Muscle of back (tissue), 11 donors: Measurements from ENCODE around the gene DGLUCY. TPM values are rescaled to one million over a fixed set of nuclear protein-coding genes. Genes with fewer than 3 reads are reported as not detected.
A peak's percentile ranks its signal among the peaks of the same experiment; 100 is the strongest.
"Not testable (repeated sequence)": the region's sequence is repeated elsewhere in the genome, so short reads cannot be mapped to it uniquely, and the experiment has no call there.

Experiments used
- DNase-seq, 3 donors: peaks; one replicate each; pipeline versions ENCODE4 v3.0.0 to v3.0.0-alpha.2; 2013
- polyA plus RNA-seq, 10 donors: library from polyadenylated mRNA; unstranded; fragments of 120-200 nt; gene quantifications; one replicate each; pipeline ENCODE4 v1.2.1, GENCODE V29; 2013; ENCODE audit not compliant: insufficient read length in 10 of 10

The DGLUCY gene
- polyA plus RNA-seq, 10 donors, result 22.1 to 33.5 (median 27.8) TPM

DNA sequence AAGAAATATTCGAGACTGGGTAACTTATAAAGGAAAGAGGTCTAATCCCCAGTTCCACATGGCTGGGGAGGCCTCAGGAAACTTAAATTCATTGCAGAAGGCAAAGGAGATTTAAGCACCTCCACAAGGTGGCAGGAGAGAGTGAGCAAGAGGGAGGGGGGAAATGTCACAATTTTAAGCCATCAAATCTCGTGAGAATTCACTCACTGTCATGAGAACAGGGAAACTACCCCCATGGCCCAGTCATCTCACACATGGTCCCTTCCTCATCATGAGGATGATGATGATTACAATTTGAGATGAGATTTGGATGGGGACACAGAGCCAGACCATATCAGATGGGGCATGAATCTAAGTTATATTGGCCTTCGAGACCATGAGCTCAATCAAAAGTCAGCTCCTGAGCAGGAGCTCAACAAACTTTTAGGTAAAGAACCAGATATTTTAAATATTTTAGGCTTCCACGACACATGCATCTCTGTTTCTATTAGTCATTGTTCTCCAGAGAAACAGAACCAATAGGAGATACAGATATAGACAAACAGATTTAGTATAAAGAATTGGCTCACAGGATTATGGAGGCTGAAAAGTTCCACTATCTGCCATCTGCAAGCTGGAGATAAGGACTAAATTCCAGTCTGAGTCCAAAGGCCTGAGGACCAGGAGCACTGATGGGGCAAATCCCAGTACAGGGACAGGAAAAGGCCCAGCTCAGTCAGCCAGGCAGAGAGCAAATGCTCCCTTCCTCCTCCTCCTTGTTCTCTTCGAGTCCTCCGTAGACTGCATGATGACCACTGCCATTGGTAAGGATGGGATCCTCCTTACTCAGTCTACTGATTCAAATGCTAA, 24.9 kb downstream of the DGLUCY start:
- no peak for DNase-seq

GRCh38 chr14:91139776-91140175, 25.9 kb downstream of the DGLUCY start:
- no peak for DNase-seq

DNA sequence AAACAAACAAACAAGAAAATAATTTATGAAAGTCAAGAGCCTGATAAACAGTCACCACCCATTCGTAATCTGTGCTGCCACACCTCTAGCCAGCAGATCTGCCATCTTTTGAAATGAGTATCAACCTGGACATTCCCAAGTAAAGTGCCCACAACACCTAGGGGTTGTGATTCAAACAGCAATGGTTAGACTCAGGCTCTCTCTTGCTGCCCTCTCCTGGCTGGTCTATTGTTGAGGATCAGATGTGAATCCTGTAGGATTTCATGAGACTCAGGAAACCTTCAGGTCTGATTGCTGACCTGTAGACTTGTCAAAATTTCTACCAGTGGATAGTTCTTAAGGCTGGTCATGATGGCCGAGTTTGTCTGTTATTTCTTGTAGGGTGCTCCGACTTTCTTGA, 26.8 kb downstream of the DGLUCY start:
- no peak for DNase-seq

GRCh38 chr14:91142214-91142668, 28.4 kb downstream of the DGLUCY start:
- DNase-seq, result no peak

GRCh38 chr14:91143862-91144261, 30.0 kb downstream of the DGLUCY start:
- DNase-seq, result no peak

GRCh38 chr14:91144425-91145145, 30.7 kb downstream of the DGLUCY start:
- peak in 2 of 3 donors; percentile 26 to 30 for DNase-seq

GRCh38 chr14:91145391-91146160, 31.7 kb downstream of the DGLUCY start:
- no peak for DNase-seq

- DNase-seq, result no peak
These were observed 32.8 kb downstream of the DGLUCY start for GRCh38 chr14:91146661-91147060.

- DNase-seq, result peak; percentile 40 to 90 (median 61)
These were observed 35.6 kb downstream of the DGLUCY start for GRCh38 chr14:91149462-91149861.

DNA sequence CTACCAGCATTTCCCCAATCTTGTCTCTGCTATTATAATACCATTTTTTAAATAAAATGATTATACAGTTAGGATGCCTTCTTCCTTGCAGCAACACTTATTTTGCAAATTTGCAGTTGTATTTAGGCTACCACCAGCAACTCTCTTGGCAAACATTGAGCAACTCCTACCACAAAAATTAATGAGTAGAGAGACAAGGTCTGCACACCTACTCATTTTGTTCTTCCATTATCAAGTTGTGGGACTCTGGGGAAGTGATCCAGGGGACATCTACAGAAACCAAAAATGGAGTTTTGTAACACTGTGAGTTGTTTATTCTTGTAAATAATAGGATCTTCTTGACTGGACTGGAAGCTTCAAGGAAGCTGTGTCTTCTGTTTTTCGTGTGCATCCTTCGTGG, 38.6 kb downstream of the DGLUCY start:
- no peak for DNase-seq

DNA sequence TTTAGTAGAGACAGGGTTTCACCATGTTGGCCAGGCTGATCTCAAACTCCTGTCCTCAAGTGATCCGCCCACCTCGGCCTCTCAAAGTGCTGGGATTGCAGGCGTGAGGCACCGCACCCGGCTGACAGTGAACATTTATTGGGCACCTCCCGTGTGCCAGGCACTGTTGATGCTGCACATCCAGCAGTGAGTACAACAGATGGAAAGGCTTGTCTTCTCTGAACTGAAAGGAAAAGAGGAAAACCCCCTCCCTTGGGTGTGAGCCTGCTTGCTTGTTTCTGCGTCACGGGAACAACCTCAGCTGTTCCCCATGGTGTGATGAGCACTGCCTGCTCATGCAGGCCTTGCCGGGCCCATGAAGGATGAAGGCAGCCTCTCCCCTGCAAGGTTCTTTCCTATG, 39.5 kb downstream of the DGLUCY start:
- DNase-seq, result no peak

GRCh38 chr14:91154851-91155625, 41.2 kb downstream of the DGLUCY start:
- DNase-seq, result peak in 2 of 3 donors; percentile 36 to 46

DNA sequence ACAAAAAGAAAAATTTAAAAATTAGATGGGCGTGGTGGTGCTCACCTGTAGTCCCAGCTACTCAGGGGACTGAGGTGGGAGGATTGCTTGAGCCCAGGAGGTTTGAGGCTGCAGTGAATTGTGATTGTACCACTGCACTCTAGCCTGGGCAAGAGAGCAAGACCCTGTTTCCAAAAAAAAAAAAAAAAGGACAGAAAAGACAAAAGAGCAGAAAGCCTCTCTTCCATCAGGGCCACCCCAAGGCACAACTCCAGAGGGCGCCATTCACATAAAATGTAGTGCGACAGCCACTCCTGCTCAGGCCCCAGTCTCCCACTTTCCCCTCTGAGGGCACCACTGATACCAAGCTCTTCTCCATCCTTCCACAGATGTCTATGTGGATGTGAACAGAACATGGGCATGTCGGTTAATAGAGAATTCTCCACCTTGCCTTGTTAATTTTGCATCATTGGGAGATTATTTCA, 41.8 kb downstream of the DGLUCY start:
- DNase-seq, result no peak

- DNase-seq, result not testable (repeated sequence)
These were observed 42.3 kb downstream of the DGLUCY start for GRCh38 chr14:91156142-91156666.

GRCh38 chr14:91156877-91157276, 43.0 kb downstream of the DGLUCY start:
- DNase-seq, result not testable (repeated sequence)

DNA sequence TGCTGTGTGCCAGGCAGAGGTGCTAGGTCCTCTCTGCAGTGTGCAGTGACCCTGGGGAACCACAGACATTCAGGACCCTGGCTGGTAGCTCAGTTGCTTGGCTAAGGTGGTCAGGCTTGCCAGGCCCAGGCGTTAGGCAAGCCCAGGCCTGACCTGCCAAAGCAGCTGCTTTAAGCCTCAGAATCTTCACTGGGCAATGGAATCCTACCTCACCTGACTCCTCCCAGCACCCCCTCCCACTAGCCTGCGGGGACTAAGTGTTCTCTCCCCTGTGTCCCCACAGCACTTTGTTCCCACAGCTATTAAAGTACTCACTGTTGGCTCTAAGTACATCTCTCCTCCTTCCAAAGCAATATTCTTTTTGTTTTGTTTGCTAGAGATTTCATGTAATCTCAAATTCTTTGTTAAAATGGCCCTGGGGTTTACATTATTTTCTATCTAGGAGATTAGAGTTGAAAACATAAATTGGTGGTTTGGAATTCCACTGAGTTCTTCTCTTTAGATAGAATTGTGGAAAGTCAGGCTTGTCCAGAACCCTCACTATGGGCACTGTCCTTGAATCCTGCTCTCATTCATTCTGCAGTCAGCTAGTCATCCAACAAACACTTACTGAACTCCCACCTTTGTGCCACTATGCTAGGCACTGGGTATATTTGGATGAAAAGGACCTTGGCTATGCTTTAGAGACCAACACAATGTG, 44.4 kb downstream of the DGLUCY start:
- DNase-seq, result no peak

DNA sequence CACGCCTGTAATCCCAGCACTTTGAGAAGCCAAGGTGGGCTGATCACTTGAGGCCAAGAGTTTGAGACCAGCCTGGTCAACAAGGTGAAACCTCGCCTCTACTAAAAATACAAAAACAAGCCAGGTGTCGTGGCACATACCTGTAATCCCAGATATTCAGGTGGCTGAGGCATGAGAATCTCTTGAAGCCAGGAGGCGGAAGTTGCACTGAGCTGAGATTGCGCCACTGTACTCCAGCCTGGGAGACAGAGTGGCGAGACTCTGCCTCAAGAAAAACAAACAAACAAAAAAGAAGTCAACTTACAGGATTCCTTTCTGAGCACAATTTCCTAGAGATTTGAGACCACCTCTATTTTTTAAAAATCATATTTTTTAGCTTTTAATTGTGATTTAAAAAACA, 45.3 kb downstream of the DGLUCY start:
- DNase-seq, result no peak

GRCh38 chr14:91159906-91160305, 46.0 kb downstream of the DGLUCY start:
- DNase-seq, result no peak

DNA sequence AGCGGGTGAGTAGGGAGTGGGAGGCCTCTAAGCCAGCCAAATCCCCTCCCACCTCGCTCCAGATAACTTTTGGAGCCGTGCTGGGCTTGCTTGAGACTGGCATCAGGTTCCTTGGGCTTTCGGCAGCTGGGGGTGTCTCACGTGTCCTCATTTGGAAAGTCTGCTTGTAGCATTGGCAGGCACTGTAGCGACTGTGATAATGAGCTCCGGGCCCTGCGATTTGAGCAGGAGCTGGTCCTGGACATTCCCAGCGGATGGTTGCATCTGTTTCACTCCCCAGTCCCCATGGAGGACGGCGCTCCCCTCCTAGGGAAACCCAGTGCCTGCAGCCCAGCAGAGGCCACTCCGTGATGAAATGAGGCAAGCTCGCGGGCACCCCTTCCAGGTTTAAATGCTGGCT, 49.4 kb downstream of the DGLUCY start:
- DNase-seq, result peak in 2 of 3 donors; percentile 20 to 31

DNA sequence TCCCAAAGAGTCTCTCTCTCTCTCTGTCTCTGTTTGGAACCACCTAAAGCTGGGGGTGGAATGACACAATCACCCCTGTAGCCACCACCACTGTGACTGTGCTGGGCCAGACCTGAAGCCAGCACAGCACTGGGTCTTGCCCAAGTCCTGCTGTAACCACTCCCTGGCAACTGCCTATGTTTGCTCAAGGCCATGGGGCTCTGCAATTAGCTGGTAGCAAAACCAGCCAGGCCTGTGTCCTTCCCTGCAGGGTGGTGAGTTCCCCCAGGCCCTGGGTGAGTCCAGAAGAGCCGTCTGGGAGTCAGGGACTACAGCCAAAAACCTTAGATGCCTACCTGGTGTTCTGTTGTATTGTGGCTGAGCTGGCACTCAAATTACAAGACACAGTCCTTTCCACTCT, 50.8 kb downstream of the DGLUCY start:
- no peak for DNase-seq
